T47D (cell line): ENCODE data around the gene PPM1E.
"Not testable (repeated sequence)": the region's sequence is repeated elsewhere in the genome, so short reads cannot be mapped to it uniquely, and the experiment has no call there.

ENCODE experiments used
- DNase-seq, 2 experiments: peaks; one replicate each; pipeline versions ENCODE4 v3.0.0 to v3.0.0-alpha.2; 2011 to 2012; ENCODE audit warnings: low read depth in 1 of 2, low spot score in 1 of 2
- JUND ChIP-seq: IDR thresholded peaks from 2 replicates; pipeline ENCODE4 v1.6.1; 2012; ENCODE audit warnings: low read depth
- in situ Hi-C: cut with HindIII; loops from 2 replicates; pipeline ENCODE4 v1.10.0; 2016; ENCODE audit warnings: low sequenced_read_pairs, low pct_unique_long_range_greater_than_20kb

The PPM1E gene

GRCh38 chr17:58755577-58756245, at the start of gene PPM1E:
PPM1E (plus strand) TSS chr17:58755854.
- no peak for TF ChIP-seq JUND
- in situ Hi-C loops, result no loop called here
- DNase-seq, result peak; percentile 55 to 81

DNA sequence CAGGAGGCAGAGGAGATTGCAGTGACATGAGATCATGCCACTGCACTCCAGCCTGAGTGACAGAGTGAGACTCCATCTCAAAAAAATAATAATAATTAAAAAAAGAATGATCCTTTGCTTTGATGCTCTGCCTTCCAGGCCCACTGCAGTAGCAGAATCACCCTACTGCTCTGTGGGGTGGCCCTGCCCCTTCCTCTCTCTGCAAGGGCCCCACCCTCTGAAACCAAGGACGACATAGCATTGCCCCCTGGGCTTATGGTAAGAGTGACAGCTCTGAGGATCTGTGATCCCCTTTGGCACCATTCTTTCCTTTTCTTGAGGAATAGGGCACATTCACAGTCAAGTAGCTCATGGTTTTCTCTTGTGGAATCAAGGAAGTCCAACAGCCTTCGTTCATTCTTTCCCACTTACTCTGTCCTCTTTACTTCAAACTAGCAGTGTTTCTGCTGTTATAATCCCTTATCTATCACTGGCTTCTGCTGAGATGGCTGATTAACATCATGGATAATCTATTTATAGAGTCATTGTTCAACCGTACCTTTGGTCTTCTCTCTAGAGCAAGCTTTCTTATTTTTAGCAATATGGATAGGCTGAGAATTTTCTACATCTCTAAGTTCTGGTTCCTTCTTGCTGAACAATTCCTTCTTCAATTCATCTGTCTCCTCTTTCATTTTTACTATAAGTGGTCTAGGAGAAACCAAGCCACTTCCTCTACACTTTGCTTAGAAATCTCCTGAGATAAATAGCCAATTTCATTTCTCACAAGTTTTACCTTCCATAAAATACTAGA, 49.1 kb upstream of the PPM1E start:
- TF ChIP-seq JUND, result no peak
- DNase-seq, result no peak
- in situ Hi-C loops, result no loop called here

DNA sequence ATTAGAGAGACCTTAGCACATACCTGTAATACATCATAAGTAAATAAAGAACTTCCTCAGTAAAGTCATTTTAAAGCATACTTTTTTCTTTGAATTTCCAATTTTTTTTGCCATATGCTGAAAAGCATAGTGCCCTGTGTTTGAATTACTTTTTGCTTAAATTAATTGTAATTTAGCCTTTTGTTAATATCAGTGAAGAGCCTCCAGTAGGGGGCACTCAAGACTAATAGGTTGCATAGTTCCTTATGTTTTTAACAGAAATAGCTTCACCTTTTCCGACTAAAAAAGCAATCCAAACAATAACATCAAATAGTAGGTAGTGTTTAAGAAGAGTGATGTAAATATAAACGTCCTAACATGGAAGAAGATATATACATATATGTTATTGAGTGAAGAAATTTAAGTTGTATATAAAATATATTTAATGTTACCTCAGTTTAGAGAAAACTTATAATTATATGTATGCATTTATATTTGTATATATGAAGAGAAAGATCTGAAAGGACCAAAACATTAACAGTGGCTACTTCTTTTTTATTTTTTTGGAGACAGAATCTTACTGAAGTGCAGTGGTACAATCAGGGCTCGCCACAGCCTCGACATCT, 44.6 kb upstream of the PPM1E start:
- TF ChIP-seq JUND, result no peak
- in situ Hi-C loops, result no loop called here
- DNase-seq, result peak; percentile 25 to 67

DNA sequence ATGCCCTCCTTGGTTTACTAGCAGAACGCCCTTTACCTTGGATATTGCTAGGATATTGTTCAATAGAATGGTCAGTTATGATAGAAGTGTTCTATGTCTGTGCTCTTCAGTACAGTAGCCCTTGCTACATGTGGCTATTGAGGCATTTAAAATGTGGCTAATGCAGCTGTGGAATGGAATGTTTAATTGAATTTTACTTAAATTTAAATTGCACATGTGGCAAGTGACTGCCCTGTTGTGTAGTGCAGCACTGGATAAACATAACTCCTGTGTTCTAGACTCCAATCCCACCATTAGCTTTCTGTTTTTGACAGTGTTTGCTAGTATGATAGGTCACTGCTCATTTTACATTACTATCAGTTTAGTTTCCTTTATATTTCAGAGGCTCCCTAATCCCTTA, 33.4 kb upstream of the PPM1E start:
- in situ Hi-C loops, result no loop called here
- DNase-seq, result no peak
- no peak for TF ChIP-seq JUND

DNA sequence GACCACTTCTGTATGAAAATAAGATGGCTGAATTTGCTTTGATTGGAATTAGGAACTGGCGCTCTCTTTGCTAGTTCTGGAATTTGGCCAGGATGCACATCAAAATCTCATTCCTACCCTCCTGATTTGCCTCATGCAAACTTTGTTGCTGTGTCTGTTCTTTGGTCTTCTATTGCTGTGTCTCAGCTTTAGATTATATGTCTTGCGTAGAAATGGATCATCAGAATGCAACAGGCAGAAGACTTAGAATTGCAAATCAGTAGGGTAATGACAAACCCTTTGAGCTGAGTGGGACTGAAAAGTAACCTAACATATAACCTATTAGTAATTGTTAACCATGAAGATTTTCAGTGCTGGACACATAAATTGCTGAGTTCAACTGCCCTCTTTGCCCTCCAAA, 33.0 kb upstream of the PPM1E start:
- no peak for DNase-seq
- in situ Hi-C loops, result no loop called here
- TF ChIP-seq JUND, result no peak

DNA sequence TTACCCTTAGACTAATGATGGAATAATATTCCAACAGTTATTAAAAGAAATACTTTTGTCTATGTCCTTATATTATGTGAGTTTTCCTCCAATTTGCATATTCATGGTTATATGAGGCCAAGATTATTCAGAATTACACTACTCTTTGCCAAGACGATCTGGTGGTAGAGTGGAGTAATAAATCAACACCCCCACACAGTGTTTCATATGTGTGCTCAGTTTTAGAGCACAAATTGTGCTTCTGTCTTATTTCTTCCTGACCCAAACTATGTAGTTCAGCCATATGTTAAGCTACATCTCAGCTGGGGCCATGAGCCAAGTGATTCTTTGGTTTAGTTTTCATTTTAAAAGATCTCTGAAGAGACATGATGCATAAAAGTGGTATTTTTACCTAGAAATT, 26.9 kb upstream of the PPM1E start:
- TF ChIP-seq JUND, result no peak

DNA sequence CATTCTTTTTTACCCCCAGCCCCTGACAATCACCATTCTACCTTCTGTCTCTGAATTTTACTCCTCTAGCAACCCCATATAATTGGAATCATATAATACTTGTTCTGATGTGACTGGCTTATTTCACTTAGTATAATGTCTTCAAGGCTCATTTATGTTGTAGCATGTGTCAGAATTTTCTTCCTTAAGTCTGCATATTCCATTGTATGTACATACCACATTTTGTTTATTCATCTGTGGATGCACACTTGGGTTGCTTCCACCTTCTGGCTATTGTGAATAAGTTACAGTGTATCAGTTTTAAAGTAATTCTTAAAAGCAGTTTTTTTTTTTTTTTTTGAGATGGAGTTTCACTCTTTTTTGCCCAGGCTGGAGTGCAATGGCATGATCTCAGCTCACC, 24.7 kb upstream of the PPM1E start:
- in situ Hi-C loops, result no loop called here
- no peak for TF ChIP-seq JUND
- DNase-seq, result no peak

More for the DNA sequence above, 26.9 kb upstream of the PPM1E start:
- in situ Hi-C loops, result no loop called here
- no peak for DNase-seq

- no peak for DNase-seq
- in situ Hi-C loops, result no loop called here
- no peak for TF ChIP-seq JUND
Measured at GRCh38 chr17:58734040-58734439, 21.6 kb upstream of the PPM1E start.

- in situ Hi-C loops, result no loop called here
- no peak for TF ChIP-seq JUND
- DNase-seq, result no peak
Measured at GRCh38 chr17:58734811-58735210, 20.8 kb upstream of the PPM1E start.

DNA sequence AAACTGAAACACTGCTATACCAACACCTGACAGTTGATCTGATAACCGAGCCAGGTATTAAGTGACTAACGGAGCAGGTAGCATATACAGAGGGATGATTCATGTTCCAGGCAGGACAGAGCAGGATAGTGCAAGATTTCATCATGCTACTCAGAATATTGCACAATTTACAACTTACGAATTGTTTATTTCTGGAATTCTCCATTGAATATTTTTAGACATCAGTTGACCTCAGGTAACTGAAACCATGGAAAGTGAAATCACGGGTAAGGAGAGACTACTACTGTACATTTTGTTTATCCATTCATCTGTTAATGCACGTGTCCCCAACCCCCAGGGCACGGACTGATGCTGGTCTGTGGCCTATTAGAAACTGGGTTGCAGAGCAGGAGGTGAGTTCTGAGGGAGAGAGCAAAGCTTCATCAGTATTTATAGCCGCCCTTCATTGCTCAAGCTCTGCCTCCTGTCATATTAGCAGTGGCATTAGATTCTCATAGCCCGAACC, 14.5 kb upstream of the PPM1E start:
- in situ Hi-C loops, result no loop called here

DNA sequence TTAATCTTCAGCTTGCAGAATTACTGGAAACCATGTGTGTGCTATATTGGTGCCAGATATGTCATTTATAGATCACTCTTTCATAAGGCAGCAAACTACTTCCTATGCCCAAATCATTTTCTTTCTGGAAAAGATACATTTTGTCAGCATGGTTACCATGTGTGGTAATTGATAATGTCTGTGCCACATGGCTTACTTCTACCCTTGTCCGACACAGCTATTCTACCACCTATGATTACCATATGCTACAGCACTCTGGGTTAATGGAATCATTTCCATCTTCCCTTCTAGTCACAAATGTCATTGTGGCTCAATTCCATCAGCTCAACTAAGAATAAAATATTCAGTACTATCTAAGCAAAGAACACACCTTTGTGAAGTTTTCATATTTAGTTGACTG, 8.0 kb upstream of the PPM1E start:
- in situ Hi-C loops, result no loop called here
- TF ChIP-seq JUND, result no peak
- no peak for DNase-seq

More for the DNA sequence above, 14.5 kb upstream of the PPM1E start:
- TF ChIP-seq JUND, result no peak
- DNase-seq, result peak in 1 of 2 experiments; percentile 59

GRCh38 chr17:58749627-58750026, 6.0 kb upstream of the PPM1E start:
- DNase-seq, in situ Hi-C loops: not testable (repeated sequence)

DNA sequence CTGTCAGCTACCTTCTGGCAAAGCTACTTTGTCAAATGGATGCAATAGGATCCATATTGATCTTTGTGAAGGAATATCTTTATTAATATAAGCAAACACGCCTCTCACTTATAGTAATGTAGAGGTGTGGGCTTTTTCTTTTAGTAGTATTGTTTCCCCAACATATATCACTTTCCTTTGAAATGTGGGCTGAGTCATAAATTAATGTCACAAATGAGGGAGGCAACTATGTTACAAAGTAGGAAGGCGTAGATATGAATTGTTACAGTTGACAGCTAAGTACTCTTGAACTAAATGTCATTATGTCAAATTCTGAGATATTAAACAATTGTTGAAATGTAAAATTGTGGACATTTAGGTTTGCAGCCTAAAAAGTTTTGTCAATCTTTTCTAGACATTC, 2.6 kb upstream of the PPM1E start:
- no peak for TF ChIP-seq JUND
- no peak for DNase-seq
- in situ Hi-C loops, result no loop called here
